Liver (tissue), 9 donors: ENCODE measurements around the gene KIZ. TPM values are rescaled to one million over a fixed set of nuclear protein-coding genes. Genes with fewer than 3 reads are reported as not detected.

Experiments
- DNase-seq: peaks from one replicate; pipeline ENCODE4 v3.0.0-alpha.2; 2017; ENCODE audit warnings: low spot score
- H3K27ac ChIP-seq, 2 donors: one replicate each; pipeline ENCODE4 v1.7.0; 2013; ENCODE audit warnings: inconsistent platforms in 2 of 2, low read length in 2 of 2, control low read depth in 1 of 2, low read depth in 1 of 2, mild to moderate bottlenecking in 1 of 2
- H3K27me3 ChIP-seq, 4 donors: one replicate each; pipeline versions ENCODE4 v1.6.1 to v1.7.0; 2013; ENCODE audit warnings: low read length in 3 of 4, inconsistent platforms in 1 of 4, mild to moderate bottlenecking in 1 of 4, moderate library complexity in 1 of 4; ENCODE audit not compliant: control insufficient read depth in 4 of 4, insufficient read depth in 4 of 4
- H3K36me3 ChIP-seq, 4 donors: one replicate each; pipeline versions ENCODE4 v1.6.1 to v1.7.0; 2013; ENCODE audit warnings: low read length in 3 of 4, mild to moderate bottlenecking in 3 of 4, low read depth in 1 of 4, moderate library complexity in 1 of 4; ENCODE audit not compliant: control insufficient read depth in 4 of 4, insufficient read depth in 3 of 4
- H3K4me1 ChIP-seq, 4 donors: one replicate each; pipeline versions ENCODE4 v1.6.1 to v1.7.0; 2013; ENCODE audit warnings: low read length in 3 of 4, mild to moderate bottlenecking in 3 of 4, moderate library complexity in 1 of 4; ENCODE audit not compliant: control insufficient read depth in 4 of 4, insufficient read depth in 4 of 4
- H3K4me3 ChIP-seq, 3 donors: one replicate each; pipeline versions ENCODE4 v1.6.1 to v1.7.0; 2013; ENCODE audit warnings: low read length in 3 of 3, control low read depth in 1 of 3, low read depth in 1 of 3, mild to moderate bottlenecking in 1 of 3
- H3K9ac ChIP-seq, 2 donors: one replicate each; pipeline ENCODE4 v1.7.0; 2013; ENCODE audit warnings: low read length in 2 of 2, mild to moderate bottlenecking in 2 of 2, moderate library complexity in 2 of 2, control low read depth in 1 of 2, low read depth in 1 of 2
- H3K9me3 ChIP-seq, 4 donors: one replicate each; pipeline versions ENCODE4 v1.6.1 to v1.7.0; 2013; ENCODE audit warnings: low read length in 3 of 4; ENCODE audit not compliant: control insufficient read depth in 4 of 4
- CTCF ChIP-seq: fragments of 150-350 bp; IDR thresholded peaks from 2 replicates; pipeline ENCODE4 v1.5.1; 2017; ENCODE audit warnings: improper control_type of control experiment, low read depth, low read length; ENCODE audit not compliant: missing input control
- EGR1 ChIP-seq, 2 donors: IDR thresholded peaks; 2 replicates each; pipeline ENCODE4 v1.6.1; 2016 to 2018; ENCODE audit warnings: antibody characterized with exemption in 2 of 2, low read depth in 2 of 2
- FOXA1 ChIP-seq: IDR thresholded peaks from 2 replicates; pipeline ENCODE4 v1.6.1; 2016; ENCODE audit warnings: antibody characterized with exemption
- FOXA2 ChIP-seq: IDR thresholded peaks from 2 replicates; pipeline ENCODE4 v1.6.1; 2016; ENCODE audit warnings: antibody characterized with exemption
- GABPA ChIP-seq, 2 donors: IDR thresholded peaks in 1 of 2; conservative IDR thresholded peaks in 1 of 2; 2 replicates each; pipeline ENCODE4 v1.6.1; 2016; ENCODE audit warnings: antibody characterized with exemption in 2 of 2, mild to moderate bottlenecking in 1 of 2, moderate library complexity in 1 of 2
- HNF4A ChIP-seq, 2 donors: conservative IDR thresholded peaks; 2 replicates each; pipeline ENCODE4 v1.6.1; 2016; ENCODE audit warnings: antibody characterized with exemption in 2 of 2, mild to moderate bottlenecking in 2 of 2
- HNF4G ChIP-seq: IDR thresholded peaks from 2 replicates; pipeline ENCODE4 v1.6.1; 2016; ENCODE audit warnings: antibody characterized with exemption
- JUND ChIP-seq, 2 donors: IDR thresholded peaks; 2 replicates each; pipeline ENCODE4 v1.6.1; 2016; ENCODE audit warnings: antibody characterized with exemption in 2 of 2
- NR2F2 ChIP-seq: IDR thresholded peaks from 2 replicates; pipeline ENCODE4 v1.6.1; 2016; ENCODE audit warnings: antibody characterized with exemption
- RAD21 ChIP-seq, 2 donors: IDR thresholded peaks; 2 replicates each; pipeline ENCODE4 v1.6.1; 2016; ENCODE audit warnings: antibody characterized with exemption in 2 of 2, mild to moderate bottlenecking in 2 of 2
- RXRA ChIP-seq, 2 donors: IDR thresholded peaks; 2 replicates each; pipeline ENCODE4 v1.6.1; 2017 to 2018; ENCODE audit warnings: antibody characterized with exemption in 2 of 2, mild to moderate bottlenecking in 1 of 2
- SP1 ChIP-seq: IDR thresholded peaks from 2 replicates; pipeline ENCODE4 v1.6.1; 2018; ENCODE audit warnings: antibody characterized with exemption, mild to moderate bottlenecking
- TAF1 ChIP-seq: conservative IDR thresholded peaks from 2 replicates; pipeline ENCODE4 v1.6.1; 2016; ENCODE audit warnings: antibody characterized with exemption, mild to moderate bottlenecking
- YY1 ChIP-seq: IDR thresholded peaks from 2 replicates; pipeline ENCODE4 v1.6.1; 2016; ENCODE audit warnings: antibody characterized with exemption, mild to moderate bottlenecking
- ZBTB33 ChIP-seq: IDR thresholded peaks from 2 replicates; pipeline ENCODE4 v1.6.1; 2016; ENCODE audit warnings: antibody characterized with exemption
- WGBS: extraction: QIAGEN DNeasy Blood & Tissue Kit; methylation state at CpG from one replicate; pipeline ENCODE4 v1.1.7; 2013; 5-methylcytosine and 5-hydroxymethylcytosine counted together
- polyA plus RNA-seq, 2 donors: library from polyadenylated mRNA; stranded (reverse) in 1 of 2; unstranded in 1 of 2; fragments of 200-250 nt in 1 of 2; fragments of >200 nt in 1 of 2; fragmentation: Nextera tagmentation in 1 of 2; extraction: Ambion mirVana in 1 of 2; gene quantifications; one replicate each; pipeline versions ENCODE4 v1.2.1 to v1.2.3, GENCODE V29; 2013 to 2015
- total RNA-seq, 2 donors: library from RNA; depleted of rRNA; stranded (reverse); fragments of >200 nt; gene quantifications; one replicate each; pipeline ENCODE4 v1.2.3, GENCODE V29; 2014
- TF ChIP-seq, protein P1 (sequence below): IDR thresholded peaks from 2 replicates; pipeline ENCODE4 v1.6.1; 2016; ENCODE audit warnings: antibody characterized with exemption
- TF ChIP-seq, protein P2 (sequence below): IDR thresholded peaks from 2 replicates; pipeline ENCODE4 v1.6.1; 2016; ENCODE audit warnings: antibody characterized with exemption
- TF ChIP-seq, protein P3 (sequence below): IDR thresholded peaks from 2 replicates; pipeline ENCODE4 v1.6.1; 2016; ENCODE audit warnings: antibody characterized with exemption, mild to moderate bottlenecking
- donor health status: healthy.
- donor health status: healthy.
- donor health status: healthy.
- donor health status: healthy.
- donor health status: healthy.

Gene KIZ
- total and polyA plus RNA-seq, 4 donors = 3.0 to 9.5 (median 5.2) TPM

GRCh38 chr20:21214431-21214830 lies 88.5 kb downstream of the KIZ start:
- Histone ChIP-seq H3K27ac (no peak overlapping the region), H3K4me3 (no peak overlapping the region), H3K4me1 (no peaks in the 10 kb centered on the region), H3K9me3 (no peaks in the 10 kb centered on the region), H3K27me3 (no peaks in the 10 kb centered on the region), H3K9ac (no peak overlapping the region), H3K36me3 (no peaks in the 10 kb centered on the region)
- no peak for TF ChIP-seq EGR1 (IDR thresholded peaks at IDR 0.05; ENCODE audit: low read depth in 2 of 2)
- TF ChIP-seq FOXA1 = no peak
- TF ChIP-seq CTCF = no peak
- no peak for TF ChIP-seq GABPA (IDR thresholded peaks at IDR 0.05 in 1 of 2, conservative IDR thresholded peaks at IDR 0.05 in 1 of 2)
- TF ChIP-seq NR2F2 = no peak
- TF ChIP-seq SP1 = no peak
- TF ChIP-seq, protein P1, sequence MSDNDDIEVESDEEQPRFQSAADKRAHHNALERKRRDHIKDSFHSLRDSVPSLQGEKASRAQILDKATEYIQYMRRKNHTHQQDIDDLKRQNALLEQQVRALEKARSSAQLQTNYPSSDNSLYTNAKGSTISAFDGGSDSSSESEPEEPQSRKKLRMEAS = no peak
- TF ChIP-seq HNF4A (conservative IDR thresholded peaks at IDR 0.05) = no peak
- TF ChIP-seq, protein P2, sequence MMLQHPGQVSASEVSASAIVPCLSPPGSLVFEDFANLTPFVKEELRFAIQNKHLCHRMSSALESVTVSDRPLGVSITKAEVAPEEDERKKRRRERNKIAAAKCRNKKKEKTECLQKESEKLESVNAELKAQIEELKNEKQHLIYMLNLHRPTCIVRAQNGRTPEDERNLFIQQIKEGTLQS = no peak
- TF ChIP-seq JUND (IDR thresholded peaks at IDR 0.05) = no peak
- TF ChIP-seq RAD21 (IDR thresholded peaks at IDR 0.05) = no peak
- TF ChIP-seq YY1 = no peak
- no peak for TF ChIP-seq ZBTB33
- TF ChIP-seq, protein P3, sequence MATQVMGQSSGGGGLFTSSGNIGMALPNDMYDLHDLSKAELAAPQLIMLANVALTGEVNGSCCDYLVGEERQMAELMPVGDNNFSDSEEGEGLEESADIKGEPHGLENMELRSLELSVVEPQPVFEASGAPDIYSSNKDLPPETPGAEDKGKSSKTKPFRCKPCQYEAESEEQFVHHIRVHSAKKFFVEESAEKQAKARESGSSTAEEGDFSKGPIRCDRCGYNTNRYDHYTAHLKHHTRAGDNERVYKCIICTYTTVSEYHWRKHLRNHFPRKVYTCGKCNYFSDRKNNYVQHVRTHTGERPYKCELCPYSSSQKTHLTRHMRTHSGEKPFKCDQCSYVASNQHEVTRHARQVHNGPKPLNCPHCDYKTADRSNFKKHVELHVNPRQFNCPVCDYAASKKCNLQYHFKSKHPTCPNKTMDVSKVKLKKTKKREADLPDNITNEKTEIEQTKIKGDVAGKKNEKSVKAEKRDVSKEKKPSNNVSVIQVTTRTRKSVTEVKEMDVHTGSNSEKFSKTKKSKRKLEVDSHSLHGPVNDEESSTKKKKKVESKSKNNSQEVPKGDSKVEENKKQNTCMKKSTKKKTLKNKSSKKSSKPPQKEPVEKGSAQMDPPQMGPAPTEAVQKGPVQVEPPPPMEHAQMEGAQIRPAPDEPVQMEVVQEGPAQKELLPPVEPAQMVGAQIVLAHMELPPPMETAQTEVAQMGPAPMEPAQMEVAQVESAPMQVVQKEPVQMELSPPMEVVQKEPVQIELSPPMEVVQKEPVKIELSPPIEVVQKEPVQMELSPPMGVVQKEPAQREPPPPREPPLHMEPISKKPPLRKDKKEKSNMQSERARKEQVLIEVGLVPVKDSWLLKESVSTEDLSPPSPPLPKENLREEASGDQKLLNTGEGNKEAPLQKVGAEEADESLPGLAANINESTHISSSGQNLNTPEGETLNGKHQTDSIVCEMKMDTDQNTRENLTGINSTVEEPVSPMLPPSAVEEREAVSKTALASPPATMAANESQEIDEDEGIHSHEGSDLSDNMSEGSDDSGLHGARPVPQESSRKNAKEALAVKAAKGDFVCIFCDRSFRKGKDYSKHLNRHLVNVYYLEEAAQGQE = no peak
- no peak for TF ChIP-seq FOXA2
- TF ChIP-seq RXRA (IDR thresholded peaks at IDR 0.05) = no peak
- TF ChIP-seq TAF1 = no peak
- no peak for TF ChIP-seq HNF4G
- DNase-seq = no peak
- WGBS = 97% methylated on average over 1 of the region's 1 CpG
